A673 (cell line): ENCODE data around the gene TBC1D2. TPM values are rescaled to one million over a fixed set of nuclear protein-coding genes. Genes with fewer than 3 reads are reported as not detected.

Source experiments
- BruUV-seq: library from RNA; stranded (reverse); fragments of 400-500 nt; replicated peaks from 2 replicates; lab custom pipeline; 2021; lab: Mats Ljungman, UMichigan
- CTCF ChIA-PET: fragments of 300-600 bp; sonication (Branson Sonifier 250); formaldehyde crosslinking; loops from one replicate; lab custom pipeline; 2022; ENCODE audit warnings: antibody characterized with exemption; lab: Charles Lee
- POLR2A ChIA-PET: fragments of 300-600 bp; sonication (Branson Sonifier 250); formaldehyde crosslinking; loops from one replicate; lab custom pipeline; 2022; ENCODE audit warnings: antibody characterized with exemption; ENCODE audit not compliant: low non-redundant PET; lab: Charles Lee
- DNase-seq: peaks from one replicate; pipeline ENCODE4 v3.0.0-alpha.2; 2015; ENCODE audit warnings: low spot score
- H3K27ac ChIP-seq: fragments of 200-600 bp; sonication (generic); 2 replicates; pipeline ENCODE4 v1.5.1; 2016; ENCODE audit warnings: mixed run types, low read depth, mild to moderate bottlenecking, mixed read lengths, antibody characterized with exemption, low read length; ENCODE audit not compliant: poor library complexity, severe bottlenecking
- H3K27me3 ChIP-seq: fragments of 200-600 bp; sonication (generic); replicated peaks from 2 replicates; pipeline ENCODE4 v1.6.1; 2017; ENCODE audit warnings: mixed run types, low read depth, mild to moderate bottlenecking, mixed read lengths, antibody characterized with exemption, low read length; ENCODE audit not compliant: insufficient read depth, poor library complexity
- H3K36me3 ChIP-seq: fragments of 200-600 bp; sonication (generic); 2 replicates; pipeline ENCODE4 v1.6.1; 2016; ENCODE audit warnings: mixed run types, mild to moderate bottlenecking, mixed read lengths, antibody characterized with exemption, low read length; ENCODE audit not compliant: insufficient read depth, poor library complexity, severe bottlenecking
- H3K4me1 ChIP-seq: fragments of 200-600 bp; sonication (generic); 2 replicates; pipeline ENCODE4 v1.6.1; 2017; ENCODE audit warnings: mixed run types, mild to moderate bottlenecking, mixed read lengths, antibody characterized with exemption, low read length; ENCODE audit not compliant: insufficient read depth, poor library complexity, severe bottlenecking
- H3K4me3 ChIP-seq: fragments of 200-600 bp; sonication (generic); 2 replicates; pipeline ENCODE4 v1.5.1; 2016; ENCODE audit warnings: low read depth, mixed run types, mild to moderate bottlenecking, mixed read lengths, low read length; ENCODE audit not compliant: poor library complexity, severe bottlenecking
- H3K9me3 ChIP-seq: fragments of 200-600 bp; sonication (generic); 2 replicates; pipeline ENCODE4 v1.6.1; 2016; ENCODE audit warnings: mixed run types, low read depth, mild to moderate bottlenecking, mixed read lengths, antibody characterized with exemption, low read length; ENCODE audit not compliant: poor library complexity, severe bottlenecking
- CTCF ChIP-seq: fragments of 300-800, 200-600 bp; sonication (generic); conservative IDR thresholded peaks from 2 replicates; pipeline ENCODE4 v1.5.1; 2017; ENCODE audit warnings: low read depth, mild to moderate bottlenecking, antibody characterized with exemption, low read length, moderate library complexity, mixed read lengths
- EZH2 ChIP-seq: fragments of 200-600 bp; sonication (generic); IDR thresholded peaks from 2 replicates; pipeline ENCODE4 v1.6.1; 2017; ENCODE audit warnings: borderline replicate concordance, low read depth, mild to moderate bottlenecking, mixed read lengths, antibody characterized with exemption, low read length; ENCODE audit not compliant: poor library complexity, severe bottlenecking
- intact Hi-C: fragments of 100-400 bp; cut with micrococcal nuclease; formaldehyde crosslinking; loops from one replicate; pipeline ENCODE4 v1.10.0; 2022; ENCODE audit not compliant: unreplicated experiment
- total RNA-seq: library from RNA; stranded (reverse); gene quantifications from 2 replicates; pipeline ENCODE4 v1.2.3, GENCODE V29; 2021

The TBC1D2 gene
- total RNA-seq, 1 experiment from 2014 or later = 3.2 TPM

GRCh38 chr9:98251551-98251950 lies 3.9 kb downstream of the TBC1D2 start:
- CTCF ChIA-PET = no interaction called here
- POLR2A ChIA-PET = no interaction called here
- peak; percentile 78 for DNase-seq
- Histone ChIP-seq H3K36me3 (no peaks in the 10 kb centered on the region), H3K27me3 (no peaks in the 10 kb centered on the region), H3K4me3 (no peak overlapping the region), H3K4me1 (peaks cover 10% of the 10 kb centered on the region), H3K9me3 (no peaks in the 10 kb centered on the region), H3K27ac (no peak overlapping the region)
- no TSS peak for BruUV-seq
- intact Hi-C loops = no loop called here
- TF ChIP-seq CTCF = no peak

GRCh38 chr9:98249771-98250170 lies 5.7 kb downstream of the TBC1D2 start:
- Histone ChIP-seq H3K27ac (no peak overlapping the region), H3K36me3 (no peaks in the 10 kb centered on the region), H3K4me1 (peaks cover 7% of the 10 kb centered on the region), H3K4me3 (no peak overlapping the region), H3K9me3 (no peaks in the 10 kb centered on the region), H3K27me3 (no peaks in the 10 kb centered on the region)
- BruUV-seq = no TSS peak
- no peak for DNase-seq
- intact Hi-C loops = no loop called here
- POLR2A ChIA-PET = no interaction called here
- no peak for TF ChIP-seq EZH2
- no peak for TF ChIP-seq CTCF
- CTCF ChIA-PET = no interaction called here

GRCh38 chr9:98248737-98249474 lies 6.5 kb downstream of the TBC1D2 start:
- no TSS peak for BruUV-seq
- ChIA-PET POLR2A (no interaction called here), CTCF (interaction anchor here (0.6 kb wide), 1 partner anchor 1842 kb away, joined by 4 read pairs; no protein-coding TSS in a partner anchor)
- H3K27me3 ChIP-seq = no peaks in the 10 kb centered on the region
- intact Hi-C loops = no loop called here
- no peaks in the 10 kb centered on the region for H3K9me3 ChIP-seq
- peaks cover 5% of the 10 kb centered on the region for H3K4me1 ChIP-seq
- no peak for TF ChIP-seq EZH2
- no peak for TF ChIP-seq CTCF
- no peak overlapping the region for H3K27ac ChIP-seq
- H3K4me3 ChIP-seq = no peak overlapping the region
- DNase-seq = no peak
- no peaks in the 10 kb centered on the region for H3K36me3 ChIP-seq
